Muscle of back (tissue), 11 donors: ENCODE results near the gene PRIM2. TPM values are rescaled to one million over a fixed set of nuclear protein-coding genes. Genes with fewer than 3 reads are reported as not detected.
"Not testable (repeated sequence)": the region's sequence is repeated elsewhere in the genome, so short reads cannot be mapped to it uniquely, and the experiment has no call there.

Experiments
- DNase-seq, 3 donors: peaks; one replicate each; pipeline versions ENCODE4 v3.0.0 to v3.0.0-alpha.2; 2013
- polyA plus RNA-seq, 10 donors: library from polyadenylated mRNA; unstranded; fragments of 120-200 nt; gene quantifications; one replicate each; pipeline ENCODE4 v1.2.1, GENCODE V29; 2013; ENCODE audit not compliant: insufficient read length in 10 of 10

The PRIM2 gene
- polyA plus RNA-seq, 10 donors: 5.8 to 11.1 (median 7.5) TPM

- DNase-seq: not testable (repeated sequence)
Measured at GRCh38 chr6:57601105-57601504, 283.7 kb downstream of the PRIM2 start.

GRCh38 chr6:57605303-57605702 is 287.9 kb downstream of the PRIM2 start:
- DNase-seq: not testable (repeated sequence)

GRCh38 chr6:57606331-57606730 is 288.9 kb downstream of the PRIM2 start:
- not testable (repeated sequence) for DNase-seq

DNA sequence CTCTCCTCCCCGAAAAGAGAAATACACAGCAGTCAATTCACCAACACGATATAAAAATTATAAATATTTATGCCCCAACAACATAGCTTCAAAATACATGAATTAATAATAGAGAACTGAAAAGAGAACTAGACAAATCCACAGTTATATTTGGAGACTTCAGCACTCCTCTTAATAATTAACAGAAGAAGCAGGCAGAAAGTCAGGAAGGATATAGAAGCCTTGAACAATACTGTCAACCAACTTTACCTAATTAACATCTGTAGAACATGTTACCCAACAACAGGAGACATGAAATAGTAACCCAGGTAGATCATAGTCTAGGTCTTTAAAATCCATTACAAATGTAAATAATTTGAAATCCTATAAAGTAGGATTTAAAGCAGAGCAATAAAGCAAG is 293.2 kb downstream of the PRIM2 start:
- not testable (repeated sequence) for DNase-seq

DNA sequence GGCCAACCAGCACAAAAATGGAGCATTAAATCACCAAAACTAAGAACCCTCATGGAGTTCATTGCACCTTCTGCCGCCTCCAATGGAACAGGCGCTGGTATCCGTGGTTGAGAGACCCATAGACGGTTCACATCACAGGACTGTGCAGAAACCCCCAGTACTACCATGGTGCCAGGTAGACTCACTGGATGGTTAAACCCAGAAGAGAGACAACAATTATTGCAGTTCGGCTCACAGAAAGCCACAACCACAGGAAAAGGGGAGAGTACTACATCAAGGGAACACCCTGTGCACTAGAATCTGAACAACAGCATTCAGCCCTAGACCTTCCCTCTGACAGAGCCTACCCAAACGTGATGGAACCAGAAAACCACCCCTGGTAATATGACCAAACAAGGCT is 301.5 kb downstream of the PRIM2 start:
- DNase-seq: not testable (repeated sequence)

DNA sequence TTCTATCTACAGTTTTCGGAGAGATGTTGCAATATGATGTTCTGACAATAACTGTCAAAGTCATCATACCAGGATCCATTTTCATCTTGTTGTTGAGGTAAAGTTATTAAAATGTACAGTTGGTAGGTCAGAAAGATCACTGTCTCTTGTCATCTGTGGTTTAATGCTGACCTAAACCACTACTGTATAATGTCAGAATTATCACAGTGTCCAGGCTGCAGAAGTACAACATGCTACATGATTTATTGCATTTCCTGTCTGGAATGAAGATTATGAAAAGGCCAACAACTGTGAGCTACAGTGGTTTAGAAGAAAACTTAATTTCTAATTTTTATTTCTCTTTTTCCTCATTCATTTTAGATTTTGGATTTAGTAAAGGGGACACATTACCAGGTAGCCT is 314.3 kb downstream of the PRIM2 start:
- not testable (repeated sequence) for DNase-seq

- DNase-seq: not testable (repeated sequence)
Measured at GRCh38 chr6:57658526-57658925, 341.1 kb downstream of the PRIM2 start.

DNA sequence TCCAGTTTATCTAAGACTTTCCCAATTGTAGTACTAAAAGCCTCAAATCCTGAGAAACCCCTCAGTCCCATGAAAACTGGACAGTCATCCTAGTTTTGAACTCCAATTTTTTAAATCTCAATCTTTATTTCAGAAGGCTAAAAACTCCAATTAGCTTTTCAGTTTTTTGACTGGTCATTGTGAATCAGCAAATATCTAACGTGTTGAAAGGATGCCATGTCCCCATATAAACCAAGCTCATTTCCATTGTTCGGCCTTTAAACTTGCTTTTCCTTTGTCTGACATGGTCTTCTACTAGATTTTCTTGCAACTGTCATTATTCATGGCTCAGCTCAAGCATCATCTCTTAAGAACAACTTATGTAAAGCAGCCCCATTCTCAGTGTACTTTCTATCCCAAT is 342.4 kb downstream of the PRIM2 start:
- not testable (repeated sequence) for DNase-seq

GRCh38 chr6:57660940-57661339 is 343.5 kb downstream of the PRIM2 start:
- not testable (repeated sequence) for DNase-seq

GRCh38 chr6:57668108-57668507 is 350.7 kb downstream of the PRIM2 start:
- DNase-seq: not testable (repeated sequence)

- DNase-seq: not testable (repeated sequence)
Measured at GRCh38 chr6:57671237-57671636, 353.8 kb downstream of the PRIM2 start.

- not testable (repeated sequence) for DNase-seq
Measured at GRCh38 chr6:57671937-57672627, 354.7 kb downstream of the PRIM2 start.

DNA sequence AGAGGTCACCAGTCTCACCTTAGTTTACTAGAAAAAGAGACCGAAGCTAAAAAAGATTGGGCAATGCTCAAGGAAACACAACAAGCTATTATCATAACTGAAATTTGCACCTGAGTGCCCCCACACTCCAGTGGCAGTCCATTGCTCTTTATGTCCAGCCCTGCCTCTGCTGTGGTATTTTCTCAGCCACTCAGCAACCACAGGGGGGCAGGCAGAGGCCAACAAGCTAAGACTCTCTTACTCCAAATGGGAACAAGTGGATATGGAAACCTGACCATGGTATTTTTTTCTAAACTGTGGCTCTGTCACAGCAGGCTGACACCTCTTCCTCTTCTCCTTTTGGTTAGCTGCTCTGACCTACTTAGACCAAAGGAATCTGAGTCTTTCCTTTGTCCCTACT is 355.9 kb downstream of the PRIM2 start:
- not testable (repeated sequence) for DNase-seq

GRCh38 chr6:57675386-57675785 is 358.0 kb downstream of the PRIM2 start:
- DNase-seq: not testable (repeated sequence)

GRCh38 chr6:57696382-57696781 is 379.0 kb downstream of the PRIM2 start:
- not testable (repeated sequence) for DNase-seq

Other genes with a start within 250 kb of the PRIM2 start
- 10 to 100 TPM; 17.4 to 32.0 (median 24.9) TPM for gene ZNF451, start 227.4 kb upstream of the PRIM2 start, polyA plus RNA-seq
- gene BAG2, start 145.3 kb upstream of the PRIM2 start, polyA plus RNA-seq: 10 to 100 TPM in 9 of 10 donors, 1 to 10 TPM in 1; 9.2 to 14.7 (median 11.0) TPM
- gene RAB23, start 95.3 kb upstream of the PRIM2 start, polyA plus RNA-seq: 10 to 100 TPM; 14.7 to 22.3 (median 18.0) TPM